B cell (primary cell): ENCODE measurements around the gene ALAD. TPM values are rescaled to one million over a fixed set of nuclear protein-coding genes. Genes with fewer than 3 reads are reported as not detected.

ENCODE experiments used
- ATAC-seq: fragments of 200-7000 bp; cut with Tn5 transposase; one replicate; pipeline ENCODE4 v1.10.0; 2021; ENCODE audit warnings: low read depth, mild to moderate bottlenecking, moderate number of reproducible peaks, moderate library complexity
- CTCF ChIA-PET: fragments of 350-600 bp; sonication (Branson Sonifier 250); formaldehyde crosslinking; loops from one replicate; lab custom pipeline; 2021; ENCODE audit warnings: antibody characterized with exemption, inconsistent platforms; lab: Charles Lee
- POLR2A ChIA-PET: fragments of 350-600 bp; sonication (Branson Sonifier 250); formaldehyde crosslinking; loops from one replicate; lab custom pipeline; 2021; ENCODE audit warnings: antibody characterized with exemption; lab: Charles Lee
- DNase-seq: peaks from one replicate; pipeline ENCODE4 v3.0.0; 2013
- H2AFZ ChIP-seq: 2 replicates; pipeline ENCODE4 v1.6.1; 2012; ENCODE audit warnings: mild to moderate bottlenecking, low read depth, low read length; ENCODE audit not compliant: insufficient read depth, poor library complexity, severe bottlenecking
- H3K27ac ChIP-seq, 2 donors: 1 replicate in 1 of 2; 2 replicates in 1 of 2; pipeline ENCODE4 v1.5.1; 2012 to 2013; ENCODE audit warnings: low read length in 2 of 2, mild to moderate bottlenecking in 2 of 2, moderate library complexity in 1 of 2
- H3K27me3 ChIP-seq, 4 experiments: fragments of 200-600 bp in 1 of 4; sonication (generic) in 1 of 4; replicated peaks in 1 of 4; 1 replicate in 2 of 4; 2 replicates in 2 of 4; pipeline versions ENCODE4 v1.6.1 to v1.7.0; 2013 to 2016; ENCODE audit warnings: low read length in 3 of 4, mild to moderate bottlenecking in 2 of 4, mixed read lengths in 1 of 4, moderate library complexity in 1 of 4; ENCODE audit not compliant: insufficient read depth in 4 of 4, control insufficient read depth in 3 of 4; ENCODE audit errors: control extremely low read depth in 1 of 4
- H3K36me3 ChIP-seq, 2 experiments: replicated peaks in 1 of 2; 1 replicate in 1 of 2; 2 replicates in 1 of 2; pipeline versions ENCODE4 v1.6.1 to v1.7.1; 2013; ENCODE audit warnings: low read length in 1 of 2; ENCODE audit not compliant: insufficient read depth in 2 of 2, control insufficient read depth in 1 of 2; ENCODE audit errors: control extremely low read depth in 1 of 2, extremely low read depth in 1 of 2
- H3K4me1 ChIP-seq, 2 donors: fragments of 200-600 bp in 1 of 2; sonication (generic) in 1 of 2; 1 replicate in 1 of 2; 2 replicates in 1 of 2; pipeline versions ENCODE4 v1.5.1 to v1.6.1; 2013 to 2017; ENCODE audit warnings: low read length in 2 of 2; ENCODE audit not compliant: control insufficient read depth in 2 of 2, insufficient read depth in 2 of 2
- H3K4me2 ChIP-seq: replicated peaks from 2 replicates; pipeline ENCODE3; 2012; ENCODE audit warnings: mild to moderate bottlenecking, low read depth, low read length; ENCODE audit not compliant: poor library complexity, severe bottlenecking
- H3K4me3 ChIP-seq, 5 experiments: fragments of 200-600 bp in 1 of 5; sonication (generic) in 1 of 5; 1 replicate in 3 of 5; 2 replicates in 2 of 5; pipeline versions ENCODE4 v1.5.1 to v1.7.0; 2011 to 2016; ENCODE audit warnings: low read length in 4 of 5, mild to moderate bottlenecking in 4 of 5, low read depth in 2 of 5, control low read depth in 1 of 5, moderate library complexity in 1 of 5; ENCODE audit not compliant: insufficient read depth in 1 of 5; ENCODE audit errors: control extremely low read depth in 1 of 5, extremely low read depth in 1 of 5
- H3K79me2 ChIP-seq: fragments of 200-600 bp; sonication (generic); one replicate; pipeline ENCODE4 v1.6.0; 2016; ENCODE audit warnings: low read length; ENCODE audit not compliant: control insufficient read depth, insufficient read depth
- H3K9ac ChIP-seq: fragments of 200-600 bp; sonication (generic); 2 replicates; pipeline ENCODE4 v1.6.1; 2017; ENCODE audit warnings: mild to moderate bottlenecking, low read length, moderate library complexity
- H3K9me3 ChIP-seq, 3 donors: one replicate each; pipeline versions ENCODE4 v1.6.1 to v1.7.1; 2013; ENCODE audit warnings: low read length in 2 of 3; ENCODE audit not compliant: control insufficient read depth in 2 of 3, insufficient read depth in 1 of 3; ENCODE audit errors: control extremely low read depth in 1 of 3
- H4K20me1 ChIP-seq: 2 replicates; pipeline ENCODE4 v1.6.0; 2012; ENCODE audit warnings: mild to moderate bottlenecking, low read length; ENCODE audit not compliant: insufficient read depth, control insufficient read depth, poor library complexity, severe bottlenecking
- H3K27ac Mint-ChIP-seq: one replicate; pipeline ENCODE4 v1.8.0; 2021; ENCODE audit warnings: mixed read lengths
- H3K27me3 Mint-ChIP-seq: one replicate; pipeline ENCODE4 v1.8.0; 2021; ENCODE audit warnings: mixed read lengths
- H3K4me1 Mint-ChIP-seq: one replicate; pipeline ENCODE4 v1.8.0; 2021; ENCODE audit warnings: mixed read lengths
- H3K4me3 Mint-ChIP-seq: one replicate; pipeline ENCODE4 v1.8.0; 2021; ENCODE audit warnings: mixed read lengths
- H3K9me3 Mint-ChIP-seq: one replicate; pipeline ENCODE4 v1.8.0; 2022; ENCODE audit warnings: mixed read lengths; ENCODE audit not compliant: insufficient read depth
- EZH2 ChIP-seq: IDR thresholded peaks from 2 replicates; pipeline ENCODE4 v1.6.1; 2012; ENCODE audit warnings: borderline replicate concordance, low read depth, mild to moderate bottlenecking, moderate library complexity, low read length; ENCODE audit not compliant: insufficient read depth, poor library complexity, severe bottlenecking
- WGBS: methylation state at CpG from one replicate; pipeline ENCODE4 v1.1.5; 2013; ENCODE audit warnings: missing lambda C conversion rate; ENCODE audit not compliant: insufficient coverage; 5-methylcytosine and 5-hydroxymethylcytosine counted together
- intact Hi-C: fragments of 100-400 bp; cut with micrococcal nuclease; formaldehyde crosslinking; loops from one replicate; pipeline ENCODE4 v1.10.0; 2022
- polyA plus RNA-seq: library from polyadenylated mRNA; depleted of rRNA; stranded (reverse); fragments of >200 nt; gene quantifications from 2 replicates; pipeline ENCODE4 v1.2.3, GENCODE V29; 2012
- total RNA-seq, 2 donors: library from RNA; stranded (reverse); fragments of 120-200 nt in 1 of 2; gene quantifications; 1 replicate in 1 of 2; 2 replicates in 1 of 2; pipeline versions ENCODE4 v1.2.3 to v1.2.4, GENCODE V29; 2013 to 2022
- TF ChIP-seq, protein P1 (sequence below): fragments of 200-600 bp; IDR thresholded peaks from one replicate; pipeline ENCODE4 v1.8.0; 2022; ENCODE audit warnings: antibody characterized with exemption, mild to moderate bottlenecking

ALAD gene
- total and polyA plus RNA-seq, 2 donors (not counting 1 experiment from before 2014, with no cell fraction given): 22.0 to 39.8 TPM

DNA sequence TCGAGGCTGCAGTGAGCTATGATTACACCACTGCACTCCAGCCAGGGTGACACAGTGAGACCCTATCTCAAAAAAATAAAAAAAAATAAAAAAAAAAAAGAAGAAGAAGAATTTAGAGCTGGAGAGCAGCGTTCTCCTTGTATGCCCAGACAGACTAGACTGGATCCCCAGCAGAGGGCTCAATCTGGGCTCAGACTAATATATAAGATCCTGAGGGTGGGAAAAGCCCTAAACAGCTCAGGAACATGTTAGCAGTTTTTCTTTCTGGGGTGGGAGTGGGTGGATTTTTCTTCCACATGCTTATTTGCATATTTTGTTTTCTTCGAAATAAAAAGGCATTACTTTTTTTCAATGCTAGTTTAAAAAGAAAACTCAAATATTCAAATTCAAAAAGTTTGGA lies 52.6 kb downstream of the ALAD start:
- POLR2A ChIA-PET: interaction anchor here (0.6 to 1.1 kb wide), 2 partner anchors 28 to 106 kb away, joined by 5 to 7 read pairs; partner anchors contain the start of gene HDHD3
- WGBS: no CpG with 5 or more reads among the region's 3 CpGs

DNA sequence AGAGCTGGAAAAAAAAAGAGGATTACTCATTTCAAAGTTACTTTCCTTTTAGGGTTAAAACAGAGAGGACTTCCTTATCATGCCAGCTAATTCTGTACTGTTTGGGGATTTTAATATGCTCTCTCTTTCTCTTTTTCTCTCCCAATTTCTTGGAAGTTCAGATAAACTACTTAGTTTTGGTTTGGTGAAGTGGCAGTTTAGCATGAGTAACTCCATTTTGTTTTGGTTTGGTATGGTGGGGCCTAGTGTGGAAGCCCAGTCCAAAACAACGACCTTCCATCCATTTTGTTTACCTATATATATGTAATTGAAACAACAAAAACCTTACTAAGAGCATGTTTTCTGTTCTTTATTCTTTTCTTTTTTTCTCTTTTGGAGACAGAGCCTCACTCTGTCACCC lies 55.4 kb downstream of the ALAD start:
- H3K27me3 ChIP-seq: peaks cover 0 to 10% (median 1%) of the 10 kb centered on the region in 4 experiments
- peaks cover 4% of the 10 kb centered on the region for H3K27me3 Mint-ChIP-seq
- H3K9me3 Mint-ChIP-seq: no peaks in the 10 kb centered on the region
- H3K9me3 ChIP-seq: no peaks in the 10 kb centered on the region
- DNase-seq (no peak), ATAC-seq (no peak)
- no peaks in the 10 kb centered on the region for H4K20me1 ChIP-seq
- TF ChIP-seq, protein P1, sequence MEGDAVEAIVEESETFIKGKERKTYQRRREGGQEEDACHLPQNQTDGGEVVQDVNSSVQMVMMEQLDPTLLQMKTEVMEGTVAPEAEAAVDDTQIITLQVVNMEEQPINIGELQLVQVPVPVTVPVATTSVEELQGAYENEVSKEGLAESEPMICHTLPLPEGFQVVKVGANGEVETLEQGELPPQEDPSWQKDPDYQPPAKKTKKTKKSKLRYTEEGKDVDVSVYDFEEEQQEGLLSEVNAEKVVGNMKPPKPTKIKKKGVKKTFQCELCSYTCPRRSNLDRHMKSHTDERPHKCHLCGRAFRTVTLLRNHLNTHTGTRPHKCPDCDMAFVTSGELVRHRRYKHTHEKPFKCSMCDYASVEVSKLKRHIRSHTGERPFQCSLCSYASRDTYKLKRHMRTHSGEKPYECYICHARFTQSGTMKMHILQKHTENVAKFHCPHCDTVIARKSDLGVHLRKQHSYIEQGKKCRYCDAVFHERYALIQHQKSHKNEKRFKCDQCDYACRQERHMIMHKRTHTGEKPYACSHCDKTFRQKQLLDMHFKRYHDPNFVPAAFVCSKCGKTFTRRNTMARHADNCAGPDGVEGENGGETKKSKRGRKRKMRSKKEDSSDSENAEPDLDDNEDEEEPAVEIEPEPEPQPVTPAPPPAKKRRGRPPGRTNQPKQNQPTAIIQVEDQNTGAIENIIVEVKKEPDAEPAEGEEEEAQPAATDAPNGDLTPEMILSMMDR: no peak
- no peak for TF ChIP-seq EZH2
- POLR2A ChIA-PET: no interaction called here
- CTCF ChIA-PET: no interaction called here
- no peak overlapping the region for H2AFZ ChIP-seq
- no peak overlapping the region for H3K27ac ChIP-seq
- H3K4me3 ChIP-seq: no peak overlapping the region
- H3K9ac ChIP-seq: no peak overlapping the region
- H3K36me3 ChIP-seq: no peaks in the 10 kb centered on the region
- peaks cover 19% of the 10 kb centered on the region for H3K4me1 Mint-ChIP-seq
- H3K4me2 ChIP-seq: no peak overlapping the region
- H3K4me1 ChIP-seq: peaks cover 13 to 14% of the 10 kb centered on the region in 2 donors
- intact Hi-C loops: no loop called here
- H3K79me2 ChIP-seq: no peaks in the 10 kb centered on the region
- WGBS: no CpG with 5 or more reads among the region's 1 CpG
- H3K4me3 Mint-ChIP-seq: no peak overlapping the region
- no peak overlapping the region for H3K27ac Mint-ChIP-seq

More for the DNA sequence above, 52.6 kb downstream of the ALAD start:
- no peaks in the 10 kb centered on the region for H3K9me3 Mint-ChIP-seq
- DNase-seq: no peak
- H3K27me3 Mint-ChIP-seq: peaks cover 14% of the 10 kb centered on the region
- Histone ChIP-seq H3K27ac (no peak overlapping the region), H3K9ac (no peak overlapping the region), H3K4me2 (no peak overlapping the region), H3K4me3 (no peak overlapping the region), H3K36me3 (no peaks in the 10 kb centered on the region), H4K20me1 (no peaks in the 10 kb centered on the region), H3K27me3 (peaks cover 0 to 17% (median 1%) of the 10 kb centered on the region in 4 experiments), H3K4me1 (peaks cover 19 to 22% of the 10 kb centered on the region in 2 donors), H3K79me2 (no peaks in the 10 kb centered on the region), H2AFZ (no peak overlapping the region), H3K9me3 (no peaks in the 10 kb centered on the region)
- peaks cover 25% of the 10 kb centered on the region for H3K4me1 Mint-ChIP-seq
- CTCF ChIA-PET: interaction anchor here (0.8 to 1.4 kb wide), 3 partner anchors 51 to 73 kb away, joined by 3 to 5 read pairs (median 4); partner anchors contain the start of gene ALAD
- TF ChIP-seq, protein P1: no peak
- no peak for TF ChIP-seq EZH2
- intact Hi-C loops: no loop called here
- no peak overlapping the region for H3K27ac Mint-ChIP-seq
- H3K4me3 Mint-ChIP-seq: peak overlapping the region; percentile 50
- ATAC-seq: no peak
